ENCODE measurements around the gene BAZ2B. TPM values are rescaled to one million over a fixed set of nuclear protein-coding genes. Genes with fewer than 3 reads are reported as not detected.

BAZ2B gene
- total RNA-seq, 1 experiment from 2014 or later = 19.9 TPM

DNA sequence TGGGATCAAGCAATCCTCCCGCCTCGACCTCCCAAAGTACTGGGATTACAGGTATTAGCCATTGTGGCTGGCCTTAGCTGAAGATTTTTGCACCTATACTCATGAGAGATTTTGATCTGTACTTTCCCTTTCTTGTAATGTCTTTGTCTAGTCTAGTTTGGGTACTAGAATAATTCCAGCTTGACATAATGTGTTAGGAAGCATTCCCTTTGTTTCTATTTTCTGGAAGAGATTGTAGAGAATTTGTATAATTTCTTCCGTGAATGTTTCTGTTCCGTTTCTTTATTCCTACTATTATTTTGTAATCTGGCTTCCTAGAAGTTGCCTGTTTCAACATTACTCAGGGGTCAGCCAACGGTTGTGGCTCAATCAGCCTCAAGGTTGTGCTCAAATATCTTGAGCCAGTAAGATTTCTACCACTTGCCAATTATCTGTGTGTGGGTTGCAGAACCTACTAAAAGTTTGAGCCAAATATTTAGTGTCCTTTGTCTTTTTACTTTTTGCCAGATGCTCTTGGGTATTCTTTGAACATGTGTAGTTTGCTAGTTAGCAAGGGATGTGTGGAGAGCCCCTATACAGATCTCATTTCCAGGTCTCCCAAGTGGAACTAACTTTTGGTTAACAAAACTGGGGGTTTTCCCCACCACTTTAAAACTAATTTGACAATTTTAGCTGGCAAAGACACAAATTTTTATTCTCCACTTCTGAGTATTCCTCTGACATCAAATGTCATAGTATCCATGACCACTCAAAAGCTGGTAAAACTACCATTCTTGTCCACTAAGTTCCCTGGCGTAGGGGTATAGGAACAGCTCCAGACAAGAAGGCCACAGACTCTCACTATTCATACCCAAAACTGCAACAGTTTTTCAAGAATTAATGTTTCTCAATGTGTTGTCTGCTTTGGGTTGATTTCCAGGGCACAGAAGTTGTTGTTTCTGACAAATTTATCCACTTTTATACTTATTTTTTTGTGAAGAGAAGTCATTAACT is 42.8 kb upstream of the BAZ2B start:
- H3K9ac ChIP-seq (ENCODE audit: low read length) = no peak overlapping the region
- no peak overlapping the region for H2AFZ ChIP-seq (ENCODE audit: low read depth, low read length, poor library complexity, severe bottlenecking)
- DNase-seq (ENCODE audit: low read depth, low spot score) (no peak), ATAC-seq (no peak)
- H4K20me1 ChIP-seq (ENCODE audit: insufficient read depth) = no peaks in the 10 kb centered on the region
- ChIA-PET CTCF (no interaction called here), RAD21 (ENCODE audit: low non-redundant PET in 1 of 2, low total read pairs in 2 of 2, uncharacterized antibody in 2 of 2, unreplicated experiment in 2 of 2) (no interaction called here), POLR2A (no interaction called here)
- no TSS peak for BruUV-seq (replicated peaks)
- H3K27me3 ChIP-seq (ENCODE audit: insufficient read depth, low read length) = no peaks in the 10 kb centered on the region
- no peak overlapping the region for H3K27ac ChIP-seq (ENCODE audit: low read depth, low read length)
- H3K9me3 ChIP-seq (ENCODE audit: control insufficient read depth in 1 of 2, insufficient read depth in 1 of 2, low read depth in 1 of 2, low read length in 2 of 2) = no peaks in the 10 kb centered on the region
- no peak overlapping the region for H3K4me3 ChIP-seq (replicated peaks in 1 of 2; ENCODE audit: low read depth in 1 of 2, low read length in 2 of 2)
- no peaks in the 10 kb centered on the region for H3K79me2 ChIP-seq (ENCODE audit: insufficient read depth, low read length)
- TF ChIP-seq EGR1 (IDR thresholded peaks at IDR 0.05; ENCODE audit: low read depth) = no peak
- TF ChIP-seq SP1 (IDR thresholded peaks at IDR 0.05; ENCODE audit: low read depth) = no peak
- TF ChIP-seq, protein P1, sequence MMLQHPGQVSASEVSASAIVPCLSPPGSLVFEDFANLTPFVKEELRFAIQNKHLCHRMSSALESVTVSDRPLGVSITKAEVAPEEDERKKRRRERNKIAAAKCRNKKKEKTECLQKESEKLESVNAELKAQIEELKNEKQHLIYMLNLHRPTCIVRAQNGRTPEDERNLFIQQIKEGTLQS (IDR thresholded peaks at IDR 0.05) = no peak
- TF ChIP-seq EZH2 (IDR thresholded peaks at IDR 0.05) = no peak
- TF ChIP-seq TCF7L2 (IDR thresholded peaks at IDR 0.05; ENCODE audit: borderline replicate concordance, extremely low read depth, insufficient read depth, insufficient read length) = no peak
- TF ChIP-seq EZH2phosphoT487 (IDR thresholded peaks at IDR 0.05; ENCODE audit: borderline replicate concordance) = no peak
- no peak for TF ChIP-seq CTCF (IDR thresholded peaks at IDR 0.05 in 2 of 3, conservative IDR thresholded peaks at IDR 0.05 in 1 of 3; ENCODE audit: borderline replicate concordance in 1 of 3, insufficient read depth in 1 of 3, low read depth in 2 of 3, low read length in 2 of 3)
- TF ChIP-seq, protein P2, sequence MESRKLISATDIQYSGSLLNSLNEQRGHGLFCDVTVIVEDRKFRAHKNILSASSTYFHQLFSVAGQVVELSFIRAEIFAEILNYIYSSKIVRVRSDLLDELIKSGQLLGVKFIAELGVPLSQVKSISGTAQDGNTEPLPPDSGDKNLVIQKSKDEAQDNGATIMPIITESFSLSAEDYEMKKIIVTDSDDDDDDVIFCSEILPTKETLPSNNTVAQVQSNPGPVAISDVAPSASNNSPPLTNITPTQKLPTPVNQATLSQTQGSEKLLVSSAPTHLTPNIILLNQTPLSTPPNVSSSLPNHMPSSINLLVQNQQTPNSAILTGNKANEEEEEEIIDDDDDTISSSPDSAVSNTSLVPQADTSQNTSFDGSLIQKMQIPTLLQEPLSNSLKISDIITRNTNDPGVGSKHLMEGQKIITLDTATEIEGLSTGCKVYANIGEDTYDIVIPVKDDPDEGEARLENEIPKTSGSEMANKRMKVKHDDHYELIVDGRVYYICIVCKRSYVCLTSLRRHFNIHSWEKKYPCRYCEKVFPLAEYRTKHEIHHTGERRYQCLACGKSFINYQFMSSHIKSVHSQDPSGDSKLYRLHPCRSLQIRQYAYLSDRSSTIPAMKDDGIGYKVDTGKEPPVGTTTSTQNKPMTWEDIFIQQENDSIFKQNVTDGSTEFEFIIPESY (IDR thresholded peaks at IDR 0.05; ENCODE audit: extremely low read depth, insufficient replicate concordance, low read length) = no peak
- TF ChIP-seq FOSL1 (IDR thresholded peaks at IDR 0.05; ENCODE audit: low read depth) = no peak
- TF ChIP-seq POLR2A (IDR thresholded peaks at IDR 0.05; ENCODE audit: borderline replicate concordance, extremely low read depth, insufficient read depth, insufficient read length) = no peak
- TF ChIP-seq ZNF274 (IDR thresholded peaks at IDR 0.05; ENCODE audit: low read depth, low read length) = no peak
- H3K36me3 ChIP-seq (ENCODE audit: control insufficient read depth in 1 of 2, insufficient read depth in 2 of 2, low read length in 2 of 2) = no peaks in the 10 kb centered on the region
- no peaks in the 10 kb centered on the region for H3K4me1 ChIP-seq (ENCODE audit: control insufficient read depth in 1 of 2, insufficient read depth in 2 of 2, low read length in 2 of 2)
- no peaks in the 10 kb centered on the region for H3K9me2 ChIP-seq (ENCODE audit: insufficient read depth)
- intact Hi-C loops (cut with micrococcal nuclease) = no loop called here
- H3K4me2 ChIP-seq (ENCODE audit: low read length) = no peak overlapping the region
